GM21515 (cell line): ENCODE results near the gene ABCC5.

Source experiments
- ATAC-seq: cut with Tn5 transposase; IDR thresholded peaks from one replicate; pipeline ENCODE4 v1.9.1; 2021; ENCODE audit not compliant: unreplicated experiment

ABCC5 gene

GRCh38 chr3:183981990-183982644 is 35.6 kb downstream of the ABCC5 start:
- no peak for ATAC-seq

DNA sequence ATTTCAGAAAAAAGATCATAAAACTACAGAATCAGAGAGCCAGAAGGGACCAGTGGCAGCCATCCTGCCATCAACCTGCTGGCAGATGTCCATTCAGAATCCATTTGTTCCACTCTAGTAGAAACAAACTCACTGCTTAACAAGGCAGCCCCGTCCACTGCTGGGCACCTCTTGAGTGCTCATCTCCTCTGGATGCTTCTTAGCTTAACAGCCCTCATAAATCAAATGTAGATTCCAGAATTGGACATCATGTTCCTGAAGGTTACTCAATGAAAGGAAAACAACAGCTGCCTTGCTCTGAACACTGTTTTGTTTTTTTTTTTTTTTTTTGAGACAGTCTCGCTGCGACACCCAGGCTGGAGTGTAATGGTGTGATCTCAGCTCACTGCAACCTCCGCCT is 37.3 kb downstream of the ABCC5 start:
- ATAC-seq = no peak

- ATAC-seq = no peak
Measured at GRCh38 chr3:183975981-183976662, 41.6 kb downstream of the ABCC5 start.

GRCh38 chr3:183968666-183969245 is 48.9 kb downstream of the ABCC5 start:
- ATAC-seq = no peak

GRCh38 chr3:183967693-183968092 is 50.0 kb downstream of the ABCC5 start:
- no peak for ATAC-seq

- ATAC-seq = no peak
Measured at GRCh38 chr3:183966361-183966791, 51.3 kb downstream of the ABCC5 start.

DNA sequence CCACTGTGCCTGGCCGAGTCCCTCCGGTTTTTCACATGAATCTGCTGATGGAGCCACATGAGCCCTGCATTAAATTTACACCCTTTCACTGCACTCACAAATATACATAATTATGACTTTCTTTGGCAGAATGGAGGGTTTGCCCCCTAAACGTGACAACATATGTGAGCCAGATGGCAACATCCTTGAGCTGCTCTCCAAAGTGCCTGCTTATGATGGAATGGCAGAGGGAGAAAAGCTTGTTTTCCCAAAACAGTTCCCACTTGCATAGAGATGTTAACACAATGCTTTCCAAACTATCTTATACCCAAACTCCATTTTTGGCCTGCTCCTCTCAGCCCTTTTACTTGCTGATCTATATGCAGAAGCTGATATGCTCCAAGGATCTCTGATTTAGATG is 54.9 kb downstream of the ABCC5 start:
- ATAC-seq = no peak

GRCh38 chr3:183959214-183959613 is 58.5 kb downstream of the ABCC5 start:
- no peak for ATAC-seq

DNA sequence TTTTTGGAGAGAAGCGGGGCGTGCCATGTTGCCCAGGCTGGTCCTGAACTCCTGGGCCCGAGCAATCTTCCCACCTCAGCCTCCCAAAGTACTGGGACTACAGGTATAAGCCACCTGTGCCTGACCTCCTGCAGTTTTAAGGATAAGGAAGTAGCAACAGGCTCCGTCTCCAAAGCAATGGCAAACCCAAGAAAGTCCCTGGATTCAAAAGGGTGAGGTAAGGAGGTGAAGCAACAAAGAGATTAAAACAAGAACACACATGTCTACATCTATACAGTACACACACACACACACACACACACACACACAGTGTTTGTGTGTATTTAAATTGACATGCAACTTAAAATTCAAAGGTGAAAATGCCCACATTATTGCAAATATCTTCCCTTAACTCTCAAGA is 58.9 kb downstream of the ABCC5 start:
- ATAC-seq = no peak

GRCh38 chr3:183958226-183958625 is 59.5 kb downstream of the ABCC5 start:
- no peak for ATAC-seq

DNA sequence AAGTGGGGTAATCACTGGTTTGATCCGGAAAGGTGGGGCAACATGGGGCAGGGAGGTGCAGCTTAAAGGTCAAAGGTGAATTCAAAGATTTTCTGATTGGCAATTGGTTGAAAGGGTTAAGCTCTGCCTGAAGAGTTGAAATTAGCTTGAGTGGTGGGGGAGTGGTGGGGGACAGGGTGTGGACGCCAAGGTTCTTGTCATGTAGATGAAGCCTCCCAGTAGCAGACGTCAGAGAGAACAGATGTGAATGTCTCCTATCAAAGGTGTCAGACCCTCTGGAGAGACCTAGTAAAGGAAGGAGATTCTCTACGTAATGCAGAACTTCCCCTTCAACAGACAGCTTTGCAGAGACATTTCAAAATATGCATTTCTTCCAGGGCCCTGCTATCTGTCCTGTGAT is 62.8 kb downstream of the ABCC5 start:
- ATAC-seq = no peak

- no peak for ATAC-seq
Measured at GRCh38 chr3:183953471-183954070, 64.1 kb downstream of the ABCC5 start.

- ATAC-seq = no peak
Measured at GRCh38 chr3:183951459-183951858, 66.2 kb downstream of the ABCC5 start.

DNA sequence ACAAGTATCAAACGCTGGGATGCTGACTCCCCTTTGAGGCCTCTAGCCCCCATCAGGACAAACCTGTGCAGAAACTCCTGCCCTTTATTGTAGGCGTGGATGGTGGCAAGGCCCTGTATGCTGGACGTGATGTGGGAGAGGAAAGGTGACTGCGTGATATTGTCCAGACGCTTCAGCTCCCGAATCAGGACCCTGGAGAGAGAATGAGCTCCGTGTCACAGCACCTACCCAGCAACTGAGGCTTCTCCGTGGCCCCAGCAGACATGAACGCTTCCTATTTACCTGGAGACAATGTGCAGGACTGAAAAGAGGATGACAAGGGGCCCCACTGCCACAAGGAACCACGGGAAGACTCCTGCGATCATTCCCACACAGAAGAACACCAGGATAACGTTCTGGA is 68.0 kb downstream of the ABCC5 start:
- no peak for ATAC-seq

DNA sequence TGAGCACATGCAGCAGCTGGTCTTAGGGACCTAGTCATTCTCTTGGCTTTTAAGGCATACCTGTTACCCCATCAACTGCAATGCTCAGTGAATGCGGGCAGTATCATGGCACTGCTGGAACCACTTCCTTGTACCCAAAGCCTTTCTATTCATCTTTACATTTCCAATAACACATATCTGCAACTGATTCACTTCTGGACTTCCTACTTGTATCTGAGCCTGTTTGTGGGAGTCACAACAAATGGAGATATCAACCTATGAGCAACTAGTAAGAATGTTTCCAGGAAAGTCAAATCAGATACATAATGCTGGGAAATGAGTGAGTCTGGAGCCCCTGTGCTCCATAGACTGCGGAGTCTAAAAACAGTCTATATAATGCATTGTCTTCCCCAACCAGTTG is 71.6 kb downstream of the ABCC5 start:
- ATAC-seq = no peak

- no peak for ATAC-seq
Measured at GRCh38 chr3:183944775-183945174, 72.9 kb downstream of the ABCC5 start.

DNA sequence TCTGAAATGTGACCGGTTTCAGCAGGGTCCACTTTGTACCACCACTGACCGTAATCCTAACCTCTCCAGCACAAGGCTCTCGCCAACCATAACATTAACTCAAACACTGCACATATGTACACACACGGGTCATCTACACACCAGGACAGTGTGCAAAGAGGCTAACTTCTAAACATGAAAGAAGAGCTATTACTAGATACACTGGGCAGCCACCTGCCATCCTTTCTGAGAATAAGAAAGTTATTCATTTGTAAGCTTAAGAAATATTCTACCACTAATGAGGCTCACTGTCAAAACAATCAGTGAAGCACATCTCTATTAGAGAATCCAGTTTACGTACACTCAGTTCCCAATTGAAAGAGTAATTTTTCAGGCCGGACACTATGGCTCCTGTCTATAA is 73.9 kb downstream of the ABCC5 start:
- no peak for ATAC-seq

- no peak for ATAC-seq
Measured at GRCh38 chr3:183941216-183941615, 76.5 kb downstream of the ABCC5 start.

GRCh38 chr3:183937601-183938286 is 79.9 kb downstream of the ABCC5 start:
- no peak for ATAC-seq

DNA sequence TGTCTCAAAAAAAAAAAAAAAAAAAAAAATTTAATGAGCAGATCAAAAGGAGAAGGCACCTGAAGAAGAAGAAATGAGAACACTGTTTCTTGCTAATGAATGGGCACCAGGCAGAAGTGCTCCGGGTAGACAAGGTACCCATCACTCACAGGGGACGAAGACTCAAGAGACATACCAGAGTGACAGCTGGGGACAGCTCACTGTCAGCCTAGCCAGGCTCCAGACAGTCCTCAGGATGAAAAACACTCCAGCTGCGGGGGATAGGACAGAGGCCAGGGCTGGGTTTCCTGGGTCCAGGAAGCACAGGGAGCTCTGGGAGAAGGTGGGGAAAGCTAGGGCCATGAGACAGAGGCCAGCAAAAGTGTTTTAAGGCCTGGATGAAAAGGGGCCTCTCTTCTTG is 84.5 kb downstream of the ABCC5 start:
- ATAC-seq = no peak

GRCh38 chr3:183931881-183932280 is 85.8 kb downstream of the ABCC5 start:
- ATAC-seq = no peak

- ATAC-seq = no peak
Measured at GRCh38 chr3:183930086-183930485, 87.6 kb downstream of the ABCC5 start.
